Pancreas (tissue), 10 donors: ENCODE measurements around the gene NAA20. TPM values are rescaled to one million over a fixed set of nuclear protein-coding genes. Genes with fewer than 3 reads are reported as not detected.

Source experiments
- ATAC-seq, 4 donors: fragments of 200-7000 bp; cut with Tn5 transposase; one replicate each; pipeline versions ENCODE4 v1.8.0 to v1.9.1; 2020; ENCODE audit warnings: mild to moderate bottlenecking in 4 of 4, moderate library complexity in 4 of 4
- DNase-seq, 6 donors: peaks; one replicate each; pipeline ENCODE4 v3.0.0-alpha.2; 2020
- FAIRE-seq: peaks from 2 replicates; lab custom pipeline; 2012; peaks lifted over from hg19 to GRCh38; lab: Jason Lieb, UNC
- H3K27ac ChIP-seq, 4 donors: fragments of 200-600 bp; sonication (generic); 1 replicate in 3 of 4; 2 replicates in 1 of 4; pipeline versions ENCODE4 v1.5.0 to v1.8.0; 2020
- H3K27me3 ChIP-seq, 4 donors: fragments of 200-600 bp; one replicate each; pipeline ENCODE4 v1.8.0; 2021
- H3K36me3 ChIP-seq, 3 donors: fragments of 200-600 bp; sonication (generic) in 1 of 3; one replicate each; pipeline versions ENCODE4 v1.5.0 to v1.8.0; 2020 to 2021
- H3K4me1 ChIP-seq, 3 donors: fragments of 200-600 bp; one replicate each; pipeline ENCODE4 v1.8.0; 2021
- H3K4me3 ChIP-seq, 4 donors: fragments of 200-600 bp; sonication (generic) in 2 of 4; one replicate each; pipeline versions ENCODE4 v1.5.0 to v1.8.0; 2020 to 2021
- H3K9me3 ChIP-seq, 4 donors: fragments of 200-600 bp; one replicate each; pipeline ENCODE4 v1.8.0; 2021
- WGBS, 2 donors: extraction: QIAGEN DNeasy Blood & Tissue Kit; methylation state at CpG; one replicate each; pipeline ENCODE4 v1.1.7; 2013; 5-methylcytosine and 5-hydroxymethylcytosine counted together
- intact Hi-C, 3 donors: fragments of 100-400 bp; cut with DNase I; formaldehyde crosslinking; loops; one replicate each; pipeline versions ENCODE4 v1.11.1 to v1.14.2; 2022
- polyA plus RNA-seq, 2 donors: library from polyadenylated mRNA; stranded (reverse); fragments of 200-250 nt; gene quantifications; one replicate each; pipeline ENCODE4 v1.2.3, GENCODE V29; 2013
- total RNA-seq, 6 donors: library from RNA; stranded (reverse); fragmentation: NEBNext Ultra II Directional in 4 of 6; extraction: Animal tissue kit (Norgen Biotek cat#: 25700) in 4 of 6; gene quantifications; one replicate each; pipeline versions ENCODE4 v1.2.1 to v1.2.4, GENCODE V29; 2021 to 2023
- TF ChIP-seq, protein P1 (sequence below), 4 donors: fragments of 200-600 bp; sonication (generic) in 3 of 4; IDR thresholded peaks; one replicate each; pipeline versions ENCODE4 v1.5.0 to v1.8.0; 2021; ENCODE audit warnings: antibody characterized with exemption in 4 of 4
- donor health status: healthy with polysubstance abuse.
- donor health status: DM: no; HTN: no; CAD: no; lungs with moderate emphysema.
- donor health status: DM: no; HTN: no; CAD: no.
- donor health status: control.
- donor health status: control.
- donor health status: Bipolar disorder and iron deficiency.
- donor health status: DM: yes; HTN: yes; CAD: no.
- donor health status: DM: no; HTN: no; CAD: no.
- donor health status: DM: no; HTN: no; CAD: no.
- donor health status: DM: yes; HTN: yes; CAD: no.

NAA20 gene
- total and polyA plus RNA-seq, 8 donors, result 28.0 to 124 (median 36.0) TPM

DNA sequence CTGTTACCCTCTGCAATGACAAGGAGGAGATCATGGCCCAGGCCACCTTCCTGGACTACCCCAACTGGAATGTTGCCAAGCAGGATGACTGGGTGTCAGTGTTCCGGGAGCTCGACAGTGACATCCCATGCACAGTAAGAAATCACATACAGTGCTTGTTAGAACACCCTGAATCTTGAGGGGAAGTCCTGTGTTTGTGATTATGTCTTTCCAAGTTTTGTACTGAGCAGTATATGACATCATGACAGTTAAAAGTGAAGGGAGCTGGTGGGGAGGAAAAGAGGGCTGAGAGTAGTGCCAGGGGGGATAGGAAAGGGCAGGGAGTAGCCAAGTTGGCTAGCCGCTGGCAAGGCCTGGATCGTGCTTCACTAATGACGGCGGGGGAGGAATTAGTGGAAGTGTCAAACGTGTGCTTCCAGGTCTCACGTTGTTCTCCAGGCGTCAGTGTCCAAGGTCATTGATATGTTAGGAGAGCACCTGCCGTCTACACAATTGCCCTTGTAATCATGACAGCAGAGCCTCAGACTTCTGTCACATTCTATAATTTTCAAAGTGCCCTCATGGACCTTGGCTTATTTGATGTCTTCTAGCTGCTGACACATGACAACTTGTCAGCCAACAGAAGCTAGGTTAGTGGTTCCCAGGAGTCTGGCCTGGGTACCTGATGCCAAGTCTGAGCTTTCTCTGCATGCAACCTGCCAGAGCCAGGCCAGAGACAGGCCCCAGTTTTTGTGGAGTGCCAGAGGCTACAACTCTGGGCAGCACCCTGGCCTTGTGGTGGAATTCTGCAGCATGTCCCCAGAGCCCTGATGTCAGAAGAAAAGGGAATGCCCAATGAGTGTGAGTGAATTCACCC, 53.9 kb downstream of the NAA20 start:
- Histone ChIP-seq H3K27ac (no peak overlapping the region), H3K4me3 (no peak overlapping the region), H3K4me1 (no peaks in the 10 kb centered on the region), H3K36me3 (no peaks in the 10 kb centered on the region), H3K27me3 (no peaks in the 10 kb centered on the region), H3K9me3 (no peaks in the 10 kb centered on the region)
- intact Hi-C loops, result no loop called here
- peak in 1 of 4 donors; percentile 31 for ATAC-seq
- WGBS, 2 donors, result 38 to 40% methylated on average over 10 of the region's 10 CpGs
- TF ChIP-seq, protein P1, sequence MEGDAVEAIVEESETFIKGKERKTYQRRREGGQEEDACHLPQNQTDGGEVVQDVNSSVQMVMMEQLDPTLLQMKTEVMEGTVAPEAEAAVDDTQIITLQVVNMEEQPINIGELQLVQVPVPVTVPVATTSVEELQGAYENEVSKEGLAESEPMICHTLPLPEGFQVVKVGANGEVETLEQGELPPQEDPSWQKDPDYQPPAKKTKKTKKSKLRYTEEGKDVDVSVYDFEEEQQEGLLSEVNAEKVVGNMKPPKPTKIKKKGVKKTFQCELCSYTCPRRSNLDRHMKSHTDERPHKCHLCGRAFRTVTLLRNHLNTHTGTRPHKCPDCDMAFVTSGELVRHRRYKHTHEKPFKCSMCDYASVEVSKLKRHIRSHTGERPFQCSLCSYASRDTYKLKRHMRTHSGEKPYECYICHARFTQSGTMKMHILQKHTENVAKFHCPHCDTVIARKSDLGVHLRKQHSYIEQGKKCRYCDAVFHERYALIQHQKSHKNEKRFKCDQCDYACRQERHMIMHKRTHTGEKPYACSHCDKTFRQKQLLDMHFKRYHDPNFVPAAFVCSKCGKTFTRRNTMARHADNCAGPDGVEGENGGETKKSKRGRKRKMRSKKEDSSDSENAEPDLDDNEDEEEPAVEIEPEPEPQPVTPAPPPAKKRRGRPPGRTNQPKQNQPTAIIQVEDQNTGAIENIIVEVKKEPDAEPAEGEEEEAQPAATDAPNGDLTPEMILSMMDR (IDR thresholded peaks at IDR 0.05), result no peak
- no peak for FAIRE-seq
- peak in 1 of 6 donors; percentile 29 for DNase-seq

- no peak overlapping the region for H3K4me3 ChIP-seq
- TF ChIP-seq, protein P1 (IDR thresholded peaks at IDR 0.05), result no peak
- no peaks in the 10 kb centered on the region for H3K36me3 ChIP-seq
- no peaks in the 10 kb centered on the region for H3K4me1 ChIP-seq
- WGBS, 2 donors, result 48 to 59% methylated on average over 15 of the region's 15 CpGs
- H3K9me3 ChIP-seq, result no peaks in the 10 kb centered on the region
- FAIRE-seq (no peak), ATAC-seq (peak in 2 of 4 donors; percentile 44 to 45), DNase-seq (no peak)
- no peaks in the 10 kb centered on the region for H3K27me3 ChIP-seq
- no peak overlapping the region for H3K27ac ChIP-seq
- intact Hi-C loops, result no loop called here
These were observed 56.7 kb downstream of the NAA20 start for GRCh38 chr20:20073801-20074371.

DNA sequence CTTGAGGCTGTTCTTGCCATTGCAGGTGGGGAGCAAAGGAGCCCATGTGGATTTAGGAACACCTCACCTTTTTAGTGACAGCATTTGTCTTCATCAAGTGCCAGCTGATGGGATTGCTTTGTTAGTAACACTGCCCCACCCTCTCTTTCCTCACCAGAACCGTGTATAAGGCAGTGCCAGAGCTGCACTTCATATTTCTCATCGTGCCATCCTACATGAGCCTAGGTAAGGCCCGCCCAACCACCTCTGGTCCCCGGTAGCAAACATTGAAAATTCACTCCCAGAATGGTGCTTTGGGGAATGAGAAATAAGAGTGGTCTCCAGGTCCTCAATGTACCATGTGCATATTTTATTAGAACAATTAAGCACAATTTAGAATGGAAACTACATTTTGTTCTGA, 57.9 kb downstream of the NAA20 start:
- H3K36me3 ChIP-seq, result no peaks in the 10 kb centered on the region
- FAIRE-seq (no peak), DNase-seq (no peak), ATAC-seq (no peak)
- no peaks in the 10 kb centered on the region for H3K4me1 ChIP-seq
- TF ChIP-seq, protein P1 (IDR thresholded peaks at IDR 0.05), result no peak
- H3K27ac ChIP-seq, result no peak overlapping the region
- WGBS, 2 donors, result 68 to 84% methylated on average over 4 of the region's 4 CpGs
- H3K9me3 ChIP-seq, result no peaks in the 10 kb centered on the region
- no peak overlapping the region for H3K4me3 ChIP-seq
- intact Hi-C loops, result no loop called here
- no peaks in the 10 kb centered on the region for H3K27me3 ChIP-seq

GRCh38 chr20:20076297-20077065, 59.3 kb downstream of the NAA20 start:
- DNase-seq (peak in 1 of 6 donors; percentile 20), ATAC-seq (no peak), FAIRE-seq (no peak)
- H3K27ac ChIP-seq, result no peak overlapping the region
- H3K27me3 ChIP-seq, result no peaks in the 10 kb centered on the region
- WGBS, 2 donors, result 79 to 86% methylated on average over 9 of the region's 9 CpGs
- no peaks in the 10 kb centered on the region for H3K4me1 ChIP-seq
- H3K4me3 ChIP-seq, result no peak overlapping the region
- intact Hi-C loops, result no loop called here
- no peaks in the 10 kb centered on the region for H3K9me3 ChIP-seq
- TF ChIP-seq, protein P1 (IDR thresholded peaks at IDR 0.05), result no peak
- H3K36me3 ChIP-seq, result no peaks in the 10 kb centered on the region
